Muscle layer of colon (tissue), 2 donors: ENCODE data around the gene WWOX.

Experiments
- H3K27ac ChIP-seq: one replicate; pipeline ENCODE4 v1.7.0; 2013; ENCODE audit warnings: low read depth, mild to moderate bottlenecking, low read length, moderate library complexity
- H3K27me3 ChIP-seq, 2 donors: one replicate each; pipeline ENCODE4 v1.7.0; 2013; ENCODE audit warnings: low read length in 2 of 2, mild to moderate bottlenecking in 2 of 2; ENCODE audit not compliant: insufficient read depth in 2 of 2, control insufficient read depth in 1 of 2
- H3K36me3 ChIP-seq: one replicate; pipeline ENCODE4 v1.7.0; 2013; ENCODE audit warnings: mild to moderate bottlenecking, low read length; ENCODE audit not compliant: insufficient read depth
- H3K4me1 ChIP-seq: one replicate; pipeline ENCODE4 v1.7.0; 2013; ENCODE audit warnings: mild to moderate bottlenecking, low read length; ENCODE audit not compliant: insufficient read depth
- H3K4me3 ChIP-seq, 2 donors: one replicate each; pipeline ENCODE4 v1.7.0; 2013; ENCODE audit warnings: low read length in 2 of 2, low read depth in 1 of 2, mild to moderate bottlenecking in 1 of 2, moderate library complexity in 1 of 2
- H3K9ac ChIP-seq: one replicate; pipeline ENCODE4 v1.7.0; 2013; ENCODE audit warnings: low read length
- H3K9me3 ChIP-seq: one replicate; pipeline ENCODE4 v1.7.0; 2013; ENCODE audit warnings: mild to moderate bottlenecking, low read length
- donor health status: abdominal sarcoma.
- donor health status: Adenocarcinoma of cecum.

Gene WWOX

DNA sequence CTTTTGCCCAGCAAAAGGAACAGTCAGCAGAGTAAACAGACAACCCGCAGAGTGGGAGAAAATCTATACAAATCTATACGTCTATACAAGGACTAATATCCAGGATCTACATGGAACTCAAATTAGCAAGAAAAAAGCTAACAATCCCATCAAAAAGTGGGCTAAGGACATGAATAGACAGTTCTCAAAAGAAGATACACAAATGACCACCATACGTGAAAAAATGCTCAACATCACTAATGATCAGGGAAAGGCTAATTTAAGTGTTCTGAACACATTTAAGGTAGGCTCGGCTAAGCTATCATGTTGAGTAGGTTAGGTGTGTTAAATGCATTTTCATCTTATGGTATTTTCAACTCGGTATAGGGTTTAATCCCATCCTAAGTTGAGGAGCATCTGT is 598.0 kb downstream of the WWOX start:
- Histone ChIP-seq H3K4me3 (no peak overlapping the region), H3K9me3 (no peaks in the 10 kb centered on the region), H3K36me3 (no peaks in the 10 kb centered on the region), H3K9ac (no peak overlapping the region), H3K27me3 (no peaks in the 10 kb centered on the region), H3K4me1 (no peaks in the 10 kb centered on the region), H3K27ac (no peak overlapping the region)

DNA sequence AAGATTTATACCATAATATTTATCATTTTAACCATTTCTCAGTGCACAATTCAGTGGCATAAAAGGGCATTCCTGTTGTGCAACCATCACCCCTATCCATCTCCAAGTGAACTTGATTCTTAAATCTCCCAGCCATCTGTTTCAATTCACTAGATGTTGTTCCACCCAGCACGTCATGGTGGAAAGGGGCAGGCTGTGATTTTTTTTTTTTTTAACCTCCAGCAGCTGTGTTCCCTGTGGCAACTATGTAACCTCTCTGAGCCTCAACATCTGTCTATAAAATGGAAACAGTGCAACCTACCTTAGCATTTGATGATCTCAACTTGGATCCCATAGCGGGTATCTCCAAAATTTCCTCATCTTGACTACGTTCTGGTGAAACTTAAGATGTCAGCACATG is 604.5 kb downstream of the WWOX start:
- H3K9ac ChIP-seq, result no peak overlapping the region
- H3K27me3 ChIP-seq, result no peaks in the 10 kb centered on the region
- no peaks in the 10 kb centered on the region for H3K36me3 ChIP-seq
- no peaks in the 10 kb centered on the region for H3K4me1 ChIP-seq
- H3K27ac ChIP-seq, result no peak overlapping the region
- no peak overlapping the region for H3K4me3 ChIP-seq
- H3K9me3 ChIP-seq, result peaks cover 2% of the 10 kb centered on the region

DNA sequence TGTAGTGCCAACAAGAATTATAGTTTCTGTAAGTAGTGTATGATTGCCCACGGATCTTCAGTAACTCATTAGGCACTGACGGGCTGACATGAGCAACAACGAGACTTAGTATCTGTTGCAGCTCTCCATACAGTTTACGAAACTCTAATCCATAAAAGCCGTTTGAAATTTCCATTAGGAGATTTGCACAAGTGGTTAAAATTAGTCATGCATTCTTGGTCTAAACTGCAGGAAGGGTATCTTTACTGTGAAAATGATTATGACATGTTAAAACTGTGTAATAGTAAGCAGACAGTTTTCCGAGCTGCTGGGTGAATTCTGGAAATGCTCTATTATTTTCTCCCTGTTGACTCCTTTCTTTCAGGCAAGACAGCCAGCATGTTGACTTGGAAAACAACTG is 605.0 kb downstream of the WWOX start:
- H3K4me3 ChIP-seq, result no peak overlapping the region
- H3K4me1 ChIP-seq, result no peaks in the 10 kb centered on the region
- no peak overlapping the region for H3K27ac ChIP-seq
- no peaks in the 10 kb centered on the region for H3K27me3 ChIP-seq
- H3K9ac ChIP-seq, result no peak overlapping the region
- no peaks in the 10 kb centered on the region for H3K36me3 ChIP-seq
- peaks cover 2% of the 10 kb centered on the region for H3K9me3 ChIP-seq

DNA sequence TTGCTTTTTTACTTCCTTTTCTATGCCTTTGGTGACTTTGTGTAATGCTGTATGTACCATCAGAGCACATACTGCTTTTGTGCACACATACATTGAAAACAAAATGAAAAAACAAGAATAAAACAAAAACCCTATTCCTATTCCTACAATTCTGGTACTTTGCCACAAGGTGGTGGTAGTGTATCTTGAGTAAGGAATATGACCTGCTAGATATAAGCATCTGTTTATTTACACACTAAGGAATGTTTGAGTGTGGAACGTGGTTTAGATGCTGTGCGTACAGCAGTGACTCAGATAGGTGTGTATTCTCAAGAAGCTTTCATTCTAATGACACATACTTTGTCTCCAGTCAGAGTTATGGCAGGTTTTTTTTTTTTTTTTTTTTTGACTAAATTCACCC is 606.2 kb downstream of the WWOX start:
- Histone ChIP-seq H3K36me3 (no peaks in the 10 kb centered on the region), H3K4me1 (no peaks in the 10 kb centered on the region), H3K27me3 (no peaks in the 10 kb centered on the region)

DNA sequence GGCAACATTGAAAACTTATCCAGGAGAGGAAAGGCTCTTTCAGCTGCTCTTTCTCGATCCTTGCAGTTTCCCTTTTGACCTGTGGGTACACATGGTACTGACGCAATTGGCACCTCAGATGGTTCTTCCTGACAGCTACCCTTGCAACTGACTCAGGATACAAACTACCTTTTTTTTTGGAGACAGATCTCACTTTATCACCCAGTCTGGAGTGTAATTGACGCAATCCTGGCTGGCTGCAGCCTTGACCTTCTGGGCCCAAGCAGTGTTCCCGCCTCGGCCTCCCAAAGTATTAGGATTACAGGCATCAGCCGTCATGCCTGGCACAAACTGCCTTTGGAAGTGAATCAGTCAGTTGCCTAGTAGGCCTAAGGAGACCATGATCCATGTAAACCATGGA is 607.2 kb downstream of the WWOX start:
- no peaks in the 10 kb centered on the region for H3K36me3 ChIP-seq
- no peaks in the 10 kb centered on the region for H3K4me1 ChIP-seq

More for the DNA sequence above, 606.2 kb downstream of the WWOX start:
- H3K9me3 ChIP-seq, result peaks cover 2% of the 10 kb centered on the region
- H3K4me3 ChIP-seq, result no peak overlapping the region
- no peak overlapping the region for H3K9ac ChIP-seq
- H3K27ac ChIP-seq, result no peak overlapping the region

DNA sequence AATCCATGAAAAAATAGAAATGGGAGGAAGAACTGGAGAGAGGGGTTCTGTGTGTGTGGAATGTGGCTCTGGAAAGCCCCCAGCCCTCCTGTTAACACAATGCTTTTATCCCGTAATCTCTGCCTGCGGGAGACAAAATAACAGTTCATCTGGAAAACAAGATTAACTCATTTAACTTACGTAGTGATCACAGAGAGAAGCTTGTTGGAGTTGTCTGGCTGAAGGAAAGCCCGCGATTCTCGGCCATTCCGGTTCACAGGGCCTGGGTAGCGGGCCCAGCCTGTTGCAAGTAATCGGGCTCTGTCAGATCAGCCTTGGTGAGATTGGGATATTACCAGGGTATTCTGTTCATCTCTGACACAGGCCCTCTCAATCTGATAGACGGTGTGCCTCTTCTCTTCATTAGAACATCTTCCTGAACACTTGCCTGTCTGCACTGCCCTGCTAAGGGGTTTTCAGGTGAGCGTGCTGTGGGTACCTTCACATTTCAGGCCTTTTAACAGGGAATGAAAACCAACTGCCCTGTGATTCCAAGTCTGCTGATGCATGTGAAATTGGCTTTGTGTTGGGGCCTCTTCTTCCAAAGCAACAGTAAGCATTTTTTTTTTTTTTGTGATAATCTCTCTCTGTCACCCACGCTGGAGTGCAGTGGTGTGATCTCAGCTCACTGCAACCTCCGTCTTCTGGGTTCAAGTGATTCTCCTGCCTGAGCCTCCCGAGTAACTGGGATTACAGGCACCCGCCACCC is 609.9 kb downstream of the WWOX start:
- Histone ChIP-seq H3K9ac (no peak overlapping the region), H3K9me3 (peaks cover 2% of the 10 kb centered on the region), H3K27ac (no peak overlapping the region), H3K4me3 (no peak overlapping the region), H3K27me3 (no peaks in the 10 kb centered on the region), H3K36me3 (no peaks in the 10 kb centered on the region), H3K4me1 (no peaks in the 10 kb centered on the region)

More for the DNA sequence above, 607.2 kb downstream of the WWOX start:
- no peak overlapping the region for H3K27ac ChIP-seq
- H3K27me3 ChIP-seq, result no peaks in the 10 kb centered on the region
- H3K4me3 ChIP-seq, result no peak overlapping the region
- H3K9ac ChIP-seq, result no peak overlapping the region
- peaks cover 2% of the 10 kb centered on the region for H3K9me3 ChIP-seq

DNA sequence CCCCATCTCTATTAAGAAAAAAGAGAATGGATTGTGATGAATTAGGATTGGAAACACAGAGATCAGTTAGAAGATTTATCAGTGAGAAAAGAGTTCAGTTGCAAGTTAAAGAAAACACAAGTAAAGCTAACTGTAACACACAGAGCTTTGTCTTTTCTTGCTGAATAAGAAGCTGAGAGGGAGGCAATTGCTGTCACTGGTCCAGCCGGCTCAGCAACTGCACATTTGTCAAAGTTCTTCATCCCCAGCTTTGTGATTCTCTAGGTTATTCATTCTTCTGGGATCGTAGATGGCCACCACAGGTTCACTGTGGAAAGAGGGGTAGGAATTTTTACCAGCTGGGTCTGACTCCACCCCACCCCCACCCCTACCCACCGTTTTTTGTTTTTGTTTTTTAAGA is 615.7 kb downstream of the WWOX start:
- H3K27ac ChIP-seq, result no peak overlapping the region
- no peaks in the 10 kb centered on the region for H3K4me1 ChIP-seq
- no peak overlapping the region for H3K9ac ChIP-seq
- no peaks in the 10 kb centered on the region for H3K27me3 ChIP-seq
- H3K36me3 ChIP-seq, result no peaks in the 10 kb centered on the region
- no peaks in the 10 kb centered on the region for H3K9me3 ChIP-seq
- no peak overlapping the region for H3K4me3 ChIP-seq

DNA sequence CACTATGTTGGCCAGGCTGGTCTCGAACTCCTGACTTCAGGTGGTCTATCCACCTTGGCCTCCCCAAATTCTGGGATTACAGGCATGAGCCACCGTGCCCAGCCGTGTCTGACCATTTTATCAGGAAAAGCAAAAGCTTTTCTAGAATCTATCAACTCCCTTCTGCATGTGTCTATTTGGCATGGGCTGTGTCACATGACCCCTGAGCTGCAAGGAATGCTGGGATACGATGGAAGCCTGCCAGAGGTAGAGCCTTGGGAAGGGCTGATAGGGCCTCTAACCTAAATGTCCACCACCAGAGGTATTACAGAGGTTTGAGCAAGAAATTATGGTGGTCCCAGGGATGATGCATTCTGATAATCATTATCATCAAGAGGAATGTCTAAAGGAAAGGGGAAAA is 616.2 kb downstream of the WWOX start:
- Histone ChIP-seq H3K4me3 (no peak overlapping the region), H3K27me3 (no peaks in the 10 kb centered on the region), H3K4me1 (peaks cover 4% of the 10 kb centered on the region), H3K9me3 (no peaks in the 10 kb centered on the region), H3K9ac (no peak overlapping the region), H3K27ac (no peak overlapping the region), H3K36me3 (no peaks in the 10 kb centered on the region)

DNA sequence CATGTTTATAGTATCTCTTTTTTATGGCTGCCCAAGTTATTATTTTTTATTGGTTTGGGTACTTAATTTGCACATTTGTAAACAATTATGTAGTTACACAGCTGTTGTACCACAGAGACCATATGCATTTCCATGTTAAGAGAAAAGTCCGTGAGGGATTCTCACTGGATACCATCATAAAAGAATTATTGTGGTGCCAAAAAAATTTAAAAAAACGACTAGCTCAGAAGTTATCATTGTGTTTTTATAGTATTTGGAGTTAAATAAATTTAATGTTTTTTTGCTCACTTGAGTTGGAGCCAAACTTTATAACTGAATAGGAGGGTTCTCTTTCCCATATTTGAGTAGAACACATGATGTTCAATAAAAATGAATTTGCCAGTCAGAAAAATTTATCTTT is 618.7 kb downstream of the WWOX start:
- H3K4me3 ChIP-seq, result no peak overlapping the region
- H3K27me3 ChIP-seq, result no peaks in the 10 kb centered on the region
- H3K27ac ChIP-seq, result no peak overlapping the region
- H3K9ac ChIP-seq, result no peak overlapping the region
- H3K4me1 ChIP-seq, result peaks cover 7% of the 10 kb centered on the region
- H3K9me3 ChIP-seq, result no peaks in the 10 kb centered on the region
- no peaks in the 10 kb centered on the region for H3K36me3 ChIP-seq

DNA sequence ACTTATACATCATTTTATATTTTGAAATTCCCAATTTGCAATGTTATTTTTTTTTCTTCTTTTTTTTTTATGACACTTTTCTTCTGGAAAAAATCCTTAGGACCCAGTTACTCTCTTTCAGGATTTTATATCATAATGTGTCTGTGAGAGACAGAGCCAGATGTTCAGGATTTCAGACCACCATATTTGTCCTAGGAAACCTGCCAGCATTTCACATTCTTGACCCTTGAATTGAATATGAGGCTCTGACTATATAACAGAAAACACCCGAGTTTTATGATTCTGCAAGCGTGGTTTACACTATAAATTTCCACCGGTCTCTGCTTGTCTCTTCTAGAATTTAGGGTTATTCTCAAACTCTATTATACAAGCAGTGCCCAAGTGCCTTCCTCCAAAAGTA is 621.0 kb downstream of the WWOX start:
- Histone ChIP-seq H3K9me3 (no peaks in the 10 kb centered on the region), H3K4me3 (no peak overlapping the region), H3K36me3 (no peaks in the 10 kb centered on the region), H3K4me1 (peaks cover 7% of the 10 kb centered on the region), H3K27ac (no peak overlapping the region), H3K27me3 (no peaks in the 10 kb centered on the region), H3K9ac (no peak overlapping the region)

DNA sequence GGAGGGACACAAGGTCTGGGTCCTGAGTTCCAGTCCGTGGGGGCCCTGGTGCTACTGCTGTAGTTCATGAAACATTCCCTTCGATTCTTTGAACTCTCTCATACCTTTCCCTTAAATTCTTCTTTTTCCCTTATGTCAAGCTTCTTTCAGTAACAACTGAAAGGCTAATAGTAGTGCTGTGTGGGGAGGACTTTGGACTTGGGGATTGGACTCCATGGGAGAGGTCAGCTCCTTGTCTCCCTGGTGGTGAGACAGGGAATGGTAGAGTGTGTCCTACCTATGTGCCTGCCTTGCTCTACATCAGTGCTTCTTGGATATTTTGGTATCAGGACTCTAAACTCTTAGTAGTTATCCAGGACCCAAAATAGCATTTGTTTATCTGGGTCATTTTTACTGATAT is 628.1 kb downstream of the WWOX start:
- Histone ChIP-seq H3K4me1 (peaks cover 4% of the 10 kb centered on the region), H3K9me3 (no peaks in the 10 kb centered on the region), H3K27me3 (no peaks in the 10 kb centered on the region), H3K36me3 (no peaks in the 10 kb centered on the region), H3K4me3 (no peak overlapping the region), H3K9ac (no peak overlapping the region), H3K27ac (no peak overlapping the region)

DNA sequence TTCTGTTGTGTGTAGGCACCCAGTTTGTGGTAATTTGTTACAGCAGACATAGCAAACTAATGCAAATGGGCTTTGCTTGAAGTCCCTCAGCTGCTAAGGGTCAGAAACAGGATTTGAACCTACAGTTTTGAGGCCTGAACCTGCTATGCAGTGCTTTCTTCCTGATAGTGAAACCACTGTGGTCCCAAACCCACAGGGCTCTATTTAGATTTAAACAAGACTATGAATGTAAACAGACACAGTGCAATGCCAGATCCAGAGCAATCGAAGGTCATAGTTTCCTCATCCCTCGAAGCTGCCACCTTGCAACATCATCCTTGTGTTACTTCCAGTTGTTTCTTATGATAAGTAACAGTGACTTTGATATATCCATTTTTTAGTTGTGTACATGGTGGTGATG is 630.2 kb downstream of the WWOX start:
- Histone ChIP-seq H3K9me3 (no peaks in the 10 kb centered on the region), H3K4me3 (no peak overlapping the region), H3K9ac (no peak overlapping the region), H3K27ac (no peak overlapping the region), H3K27me3 (no peaks in the 10 kb centered on the region), H3K4me1 (peaks cover 4% of the 10 kb centered on the region), H3K36me3 (no peaks in the 10 kb centered on the region)
